A549 (cell line): ENCODE results near the gene CMTM3. TPM values are rescaled to one million over a fixed set of nuclear protein-coding genes. Genes with fewer than 3 reads are reported as not detected.

Source experiments
- ATAC-seq, 2 experiments: fragments of 200-7000 bp in 1 of 2; fragments of >200 bp in 1 of 2; cut with Nextera tagmentation in 1 of 2; cut with Tn5 transposase in 1 of 2; 3 replicates each; pipeline versions ENCODE4 v1.8.0 to v1.9.1; 2018 to 2020; ENCODE audit warnings: mild to moderate bottlenecking in 1 of 2, moderate library complexity in 1 of 2
- CTCF ChIA-PET: fragments of 300-600 bp; sonication (Branson Sonifier 250); formaldehyde crosslinking; extraction: SDS; loops from one replicate; lab custom pipeline; 2021; ENCODE audit warnings: antibody characterized with exemption, inconsistent platforms; lab: Yijun Ruan, JAX
- POLR2A ChIA-PET: fragments of 350-600 bp; formaldehyde crosslinking; extraction: SDS; loops from one replicate; lab custom pipeline; 2021; ENCODE audit warnings: antibody characterized with exemption, inconsistent platforms; lab: Yijun Ruan, JAX
- DNase-seq, 2 experiments: peaks; one replicate each; pipeline versions ENCODE4 v3.0.0 to v3.0.0-alpha.2; 2011 to 2016; ENCODE audit warnings: low read depth in 1 of 2, low spot score in 1 of 2
- FAIRE-seq: peaks from 2 replicates; lab custom pipeline; 2011; peaks lifted over from hg19 to GRCh38; lab: Jason Lieb, UNC
- H3K27ac ChIP-seq, 2 experiments: fragments of >200 bp; sonication (Bioruptor Twin); formaldehyde crosslinking; 3 replicates each; pipeline ENCODE4 v1.5.1; 2016 to 2017
- H3K4me1 ChIP-seq: fragments of >200 bp; sonication (Bioruptor Twin); formaldehyde crosslinking; 3 replicates; pipeline ENCODE4 v1.6.1; 2016
- H3K4me2 ChIP-seq: fragments of >200 bp; sonication (Bioruptor Twin); formaldehyde crosslinking; 3 replicates; pipeline ENCODE4 v1.6.1; 2016
- H3K4me3 ChIP-seq: fragments of >200 bp; sonication (Bioruptor Twin); formaldehyde crosslinking; 3 replicates; pipeline ENCODE4 v1.5.1; 2016
- H3K9me3 ChIP-seq: fragments of >200 bp; sonication (Bioruptor Twin); formaldehyde crosslinking; 3 replicates; pipeline ENCODE4 v1.6.1; 2016
- BHLHE40 ChIP-seq: IDR thresholded peaks from 2 replicates; pipeline ENCODE4 v1.6.1; 2012; ENCODE audit warnings: low read depth, low read length, inconsistent platforms
- CHD4 ChIP-seq: fragments of 200-600 bp; sonication (generic); IDR thresholded peaks from 2 replicates; pipeline ENCODE4 v1.6.1; 2016; ENCODE audit warnings: antibody characterized with exemption, mild to moderate bottlenecking, borderline replicate concordance
- E2F6 ChIP-seq: IDR thresholded peaks from 2 replicates; pipeline ENCODE4 v1.6.1; 2012; ENCODE audit warnings: low read depth, borderline replicate concordance
- EP300 ChIP-seq, 2 experiments: fragments of >200 bp; sonication (Bioruptor Twin); formaldehyde crosslinking; IDR thresholded peaks; 2 replicates in 1 of 2; 3 replicates in 1 of 2; pipeline ENCODE4 v1.6.1; 2016 to 2017
- FOSB ChIP-seq: fragments of 250-450 bp; sonication (Bioruptor Pico); IDR thresholded peaks from 2 replicates; pipeline ENCODE4 v1.5.0; 2020; ENCODE audit warnings: mild to moderate bottlenecking, moderate library complexity
- FOSL2 ChIP-seq, 2 experiments: fragments of 450-650 bp in 1 of 2; fragments of >200 bp in 1 of 2; sonication (Bioruptor Twin) in 1 of 2; formaldehyde crosslinking; IDR thresholded peaks; 2 replicates each; pipeline versions ENCODE4 v1.5.0 to v1.6.1; 2016 to 2020; ENCODE audit warnings: mild to moderate bottlenecking in 1 of 2, moderate library complexity in 1 of 2
- FOXS1 ChIP-seq: fragments of 250-450 bp; sonication (Bioruptor Pico); IDR thresholded peaks from 2 replicates; pipeline ENCODE4 v1.5.0; 2020; ENCODE audit warnings: mild to moderate bottlenecking, moderate library complexity
- HDAC2 ChIP-seq: fragments of 200-600 bp; sonication (generic); IDR thresholded peaks from 2 replicates; pipeline ENCODE4 v1.6.1; 2016
- HES2 ChIP-seq: fragments of >200 bp; sonication (Bioruptor Twin); formaldehyde crosslinking; IDR thresholded peaks from 2 replicates; pipeline ENCODE4 v1.6.1; 2016
- HOXA7 ChIP-seq: fragments of 250-450 bp; sonication (Bioruptor Pico); IDR thresholded peaks from 2 replicates; pipeline ENCODE4 v1.5.0; 2020; ENCODE audit warnings: mild to moderate bottlenecking, moderate library complexity
- JUN ChIP-seq, 2 experiments: fragments of >200 bp; sonication (Bioruptor Twin); formaldehyde crosslinking; IDR thresholded peaks; 2 replicates in 1 of 2; 3 replicates in 1 of 2; pipeline ENCODE4 v1.6.1; 2016 to 2017
- JUNB ChIP-seq: fragments of >200 bp; sonication (Bioruptor Twin); formaldehyde crosslinking; IDR thresholded peaks from 2 replicates; pipeline ENCODE4 v1.6.1; 2016
- KDM1A ChIP-seq: fragments of 200-600 bp; sonication (generic); IDR thresholded peaks from 2 replicates; pipeline ENCODE4 v1.6.1; 2016; ENCODE audit warnings: low read depth, mild to moderate bottlenecking
- RAD21 ChIP-seq, 2 experiments: fragments of >200 bp in 1 of 2; sonication (Bioruptor Twin) in 1 of 2; formaldehyde crosslinking in 1 of 2; IDR thresholded peaks in 1 of 2; conservative IDR thresholded peaks in 1 of 2; 2 replicates in 1 of 2; 3 replicates in 1 of 2; pipeline ENCODE4 v1.6.1; 2012 to 2018; ENCODE audit warnings: inconsistent platforms in 1 of 2
- REST ChIP-seq: fragments of 200-600 bp; sonication (generic); IDR thresholded peaks from 2 replicates; pipeline ENCODE4 v1.6.1; 2016; ENCODE audit warnings: antibody characterized with exemption, mild to moderate bottlenecking, moderate library complexity
- RFX5 ChIP-seq: fragments of 450-650 bp; IDR thresholded peaks from 2 replicates; pipeline ENCODE4 v1.7.1; 2014; ENCODE audit warnings: antibody characterized with exemption, mild to moderate bottlenecking, moderate library complexity
- SMC3 ChIP-seq: fragments of >200 bp; sonication (Bioruptor Twin); formaldehyde crosslinking; IDR thresholded peaks from 3 replicates; pipeline ENCODE4 v1.6.1; 2018; ENCODE audit warnings: inconsistent platforms
- SREBF2 ChIP-seq: fragments of 450-650 bp; IDR thresholded peaks from 2 replicates; pipeline ENCODE4 v1.6.1; 2014; ENCODE audit warnings: mild to moderate bottlenecking, moderate library complexity
- ZFP36 ChIP-seq: fragments of 450-650 bp; IDR thresholded peaks from 2 replicates; pipeline ENCODE4 v1.6.1; 2014; ENCODE audit warnings: borderline replicate concordance; ENCODE audit not compliant: partially characterized antibody
- ZNF302 ChIP-seq: fragments of 250-450 bp; sonication (Bioruptor Pico); IDR thresholded peaks from 2 replicates; pipeline ENCODE4 v1.9.0; 2021; ENCODE audit warnings: inconsistent platforms, mild to moderate bottlenecking, moderate library complexity
- WGBS: methylation state at CpG from one replicate; pipeline ENCODE4 v1.1.6; 2017; ENCODE audit errors: missing lambda C conversion rate; 5-methylcytosine and 5-hydroxymethylcytosine counted together
- polyA plus RNA-seq, 4 experiments: library from polyadenylated mRNA; depleted of rRNA in 3 of 4; stranded (reverse); fragments of >200 nt; fragmentation: RNase III in 1 of 4; extraction: RNeasy Plus Mini Kit Qiagen cat#74134 plus additional on column Dnase treatment in 1 of 4; gene quantifications; 2 replicates in 3 of 4; 3 replicates in 1 of 4; pipeline ENCODE4 v1.2.3, GENCODE V29; 2011 to 2017

The CMTM3 gene
- polyA plus RNA-seq, 2 of the 4 experiments (the other 2 are of a cell fraction): 36.0 to 36.1 TPM

GRCh38 chr16:66574081-66574480 is 30.4 kb upstream of the CMTM3 start:
- peaks cover 16% of the 10 kb centered on the region for H3K4me1 ChIP-seq
- H3K4me2 ChIP-seq: no peak overlapping the region
- DNase-seq (no peak), ATAC-seq (no peak), FAIRE-seq (no peak)
- H3K4me3 ChIP-seq: no peak overlapping the region
- no peak overlapping the region for H3K27ac ChIP-seq
- WGBS: 88% methylated on average over 1 of the region's 1 CpG
- ChIA-PET CTCF (interaction anchor here (1.1 to 3.2 kb wide), 7 partner anchors 15 to 256 kb away, joined by 3 to 13 read pairs (median 4); partner anchors contain the start of gene NAE1), POLR2A (no interaction called here)
- no peak for TF ChIP-seq EP300 (IDR thresholded peaks at IDR 0.05)
- TF ChIP-seq E2F6: no peak
- no peak for TF ChIP-seq BHLHE40
- no peak for TF ChIP-seq SMC3
- no peak for TF ChIP-seq HOXA7 (CRISPR knock-in tag)
- no peaks in the 10 kb centered on the region for H3K9me3 ChIP-seq

GRCh38 chr16:66574531-66574930 is 30.0 kb upstream of the CMTM3 start:
- Histone ChIP-seq H3K27ac (no peak overlapping the region), H3K4me1 (peaks cover 12% of the 10 kb centered on the region), H3K4me3 (no peak overlapping the region)
- DNase-seq: no peak
- TF ChIP-seq RFX5 (no peak), CHD4 (no peak), ZNF302 (CRISPR knock-in tag) (no peak), JUN (IDR thresholded peaks at IDR 0.05) (no peak), HES2 (no peak), JUNB (no peak), SREBF2 (no peak), RAD21 (conservative IDR thresholded peaks at IDR 0.05 in 1 of 2, IDR thresholded peaks at IDR 0.05 in 1 of 2) (no peak), FOSB (CRISPR knock-in tag) (no peak), REST (no peak), FOXS1 (CRISPR knock-in tag) (no peak), FOSL2 (IDR thresholded peaks at IDR 0.05) (no peak), FOSL2 (CRISPR knock-in tag; IDR thresholded peaks at IDR 0.05) (no peak)
- TF ChIP-seq, all 56 proteins: peak for 0
- ATAC-seq (no peak), FAIRE-seq (no peak)
- Histone ChIP-seq H3K4me2 (no peak overlapping the region), H3K9me3 (no peaks in the 10 kb centered on the region)
- POLR2A ChIA-PET: interaction anchor here (1.1 kb wide), 1 partner anchor 22 kb away, joined by 3 read pairs; the partner anchor contains the start of gene CKLF
- WGBS: 95% methylated on average over 3 of the region's 3 CpGs
- CTCF ChIA-PET: interaction anchor here (1.1 to 3.2 kb wide), 8 partner anchors 12 to 256 kb away, joined by 3 to 13 read pairs (median 4); partner anchors contain the start of gene NAE1

GRCh38 chr16:66575060-66575459 is 29.4 kb upstream of the CMTM3 start:
- TF ChIP-seq HDAC2: no peak
- no peak for TF ChIP-seq ZFP36
- no peak for TF ChIP-seq KDM1A
- no peak for TF ChIP-seq RAD21 (conservative IDR thresholded peaks at IDR 0.05 in 1 of 2, IDR thresholded peaks at IDR 0.05 in 1 of 2)
- no peak for TF ChIP-seq REST
- Histone ChIP-seq H3K27ac (no peak overlapping the region), H3K9me3 (no peaks in the 10 kb centered on the region), H3K4me3 (no peak overlapping the region), H3K4me1 (peaks cover 7% of the 10 kb centered on the region), H3K4me2 (no peak overlapping the region)
- ChIA-PET CTCF (interaction anchor here (1.1 to 3.2 kb wide), 7 partner anchors 12 to 256 kb away, joined by 3 to 13 read pairs (median 4); partner anchors contain the start of gene NAE1), POLR2A (interaction anchor here (1.1 kb wide), 1 partner anchor 23 kb away, joined by 3 read pairs; the partner anchor contains the start of gene CKLF)
- 87% methylated on average over 3 of the region's 3 CpGs for WGBS
- DNase-seq: no peak
- no peak for FAIRE-seq
- ATAC-seq: no peak
